ENCODE results near the gene UBE2D4.

The UBE2D4 gene

GRCh38 chr7:43879477-43879876, 46.8 kb upstream of the UBE2D4 start:
- Histone ChIP-seq H2AK5ac (ENCODE audit: low read length) (no peak overlapping the region), H3K14ac (ENCODE audit: low read length) (no peak overlapping the region), H4K12ac (ENCODE audit: low read depth, low read length) (no peak overlapping the region), H3K79me2 (ENCODE audit: control insufficient read depth, insufficient read depth, low read length, poor library complexity) (no peaks in the 10 kb centered on the region), H3K36me3 (ENCODE audit: control insufficient read depth in 1 of 2, insufficient read depth in 2 of 2, low read length in 2 of 2) (peaks cover 29 to 35% of the 10 kb centered on the region in 2 experiments), H3K27me3 (ENCODE audit: insufficient read depth, low read length) (no peaks in the 10 kb centered on the region), H2AFZ (ENCODE audit: insufficient read depth, low read length, poor library complexity) (no peak overlapping the region), H3K79me1 (ENCODE audit: low read length) (no peaks in the 10 kb centered on the region), H3K23ac (ENCODE audit: low read length) (no peak overlapping the region), H3K4me2 (ENCODE audit: low read length) (no peak overlapping the region), H3K4ac (ENCODE audit: low read depth, low read length) (no peak overlapping the region), H3K4me3 (ENCODE audit: low read depth, low read length) (no peak overlapping the region), H2BK5ac (ENCODE audit: low read depth, low read length, poor library complexity) (no peak overlapping the region), H3K9ac (ENCODE audit: low read length) (no peak overlapping the region), H4K91ac (ENCODE audit: low read depth, low read length) (no peak overlapping the region), H4K8ac (ENCODE audit: low read depth, low read length) (no peak overlapping the region), H2BK12ac (ENCODE audit: low read length) (no peak overlapping the region), H3K18ac (ENCODE audit: low read length) (no peak overlapping the region), H2BK120ac (ENCODE audit: insufficient read depth, low read length, poor library complexity) (no peak overlapping the region), H3K4me1 (ENCODE audit: control insufficient read depth in 1 of 2, insufficient read depth in 2 of 2, low read length in 2 of 2) (peaks cover 0 to 1% of the 10 kb centered on the region in 2 experiments), H3K27ac (ENCODE audit: low read depth, low read length) (no peak overlapping the region), H3K9me3 (ENCODE audit: insufficient read depth, low read depth, low read length) (no peaks in the 10 kb centered on the region)
- DNase-seq, result no peak
- no CpG with 5 or more reads among the region's 2 CpGs for WGBS (ENCODE audit: extremely low coverage, insufficient coverage, insufficient read length)

DNA sequence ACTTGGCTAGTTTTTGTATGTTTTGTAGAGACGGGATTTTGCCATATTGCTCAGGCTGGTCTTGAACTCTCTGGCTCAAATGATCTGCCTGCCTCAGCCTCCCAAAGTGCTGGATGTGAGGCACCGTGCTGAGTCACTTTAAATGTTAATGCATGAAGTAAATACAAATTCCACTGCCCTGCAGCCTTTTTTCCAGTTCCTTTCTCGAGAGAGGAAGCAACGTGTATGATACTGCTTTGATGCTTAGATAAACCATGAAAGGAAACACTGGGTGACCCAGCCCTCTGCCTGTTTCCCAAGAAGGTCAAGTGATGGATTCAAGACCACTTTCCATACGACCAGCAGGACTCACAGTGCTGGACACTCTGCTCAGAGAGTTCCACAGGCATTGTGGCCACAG, 45.6 kb upstream of the UBE2D4 start:
- Histone ChIP-seq H3K4me3 (ENCODE audit: low read depth, low read length) (no peak overlapping the region), H3K27me3 (ENCODE audit: insufficient read depth, low read length) (no peaks in the 10 kb centered on the region), H3K79me1 (ENCODE audit: low read length) (no peaks in the 10 kb centered on the region), H3K9me3 (ENCODE audit: insufficient read depth, low read depth, low read length) (no peaks in the 10 kb centered on the region), H3K18ac (ENCODE audit: low read length) (peak overlapping the region; percentile 22), H3K4ac (ENCODE audit: low read depth, low read length) (no peak overlapping the region), H3K23ac (ENCODE audit: low read length) (no peak overlapping the region), H2AFZ (ENCODE audit: insufficient read depth, low read length, poor library complexity) (no peak overlapping the region), H2AK5ac (ENCODE audit: low read length) (no peak overlapping the region), H3K4me2 (ENCODE audit: low read length) (no peak overlapping the region), H4K12ac (ENCODE audit: low read depth, low read length) (no peak overlapping the region), H3K27ac (ENCODE audit: low read depth, low read length) (no peak overlapping the region), H2BK12ac (ENCODE audit: low read length) (no peak overlapping the region), H3K36me3 (ENCODE audit: control insufficient read depth in 1 of 2, insufficient read depth in 2 of 2, low read length in 2 of 2) (peaks cover 29 to 33% of the 10 kb centered on the region in 2 experiments), H3K79me2 (ENCODE audit: control insufficient read depth, insufficient read depth, low read length, poor library complexity) (no peaks in the 10 kb centered on the region), H3K9ac (ENCODE audit: low read length) (no peak overlapping the region), H3K4me1 (ENCODE audit: control insufficient read depth in 1 of 2, insufficient read depth in 2 of 2, low read length in 2 of 2) (peaks cover 0 to 1% of the 10 kb centered on the region in 2 experiments), H4K8ac (ENCODE audit: low read depth, low read length) (no peak overlapping the region), H4K91ac (ENCODE audit: low read depth, low read length) (peak overlapping the region; percentile 59), H2BK5ac (ENCODE audit: low read depth, low read length, poor library complexity) (no peak overlapping the region), H3K14ac (ENCODE audit: low read length) (no peak overlapping the region), H2BK120ac (ENCODE audit: insufficient read depth, low read length, poor library complexity) (no peak overlapping the region)
- no CpG with 5 or more reads among the region's 5 CpGs for WGBS (ENCODE audit: extremely low coverage, insufficient coverage, insufficient read length)
- no peak for DNase-seq

DNA sequence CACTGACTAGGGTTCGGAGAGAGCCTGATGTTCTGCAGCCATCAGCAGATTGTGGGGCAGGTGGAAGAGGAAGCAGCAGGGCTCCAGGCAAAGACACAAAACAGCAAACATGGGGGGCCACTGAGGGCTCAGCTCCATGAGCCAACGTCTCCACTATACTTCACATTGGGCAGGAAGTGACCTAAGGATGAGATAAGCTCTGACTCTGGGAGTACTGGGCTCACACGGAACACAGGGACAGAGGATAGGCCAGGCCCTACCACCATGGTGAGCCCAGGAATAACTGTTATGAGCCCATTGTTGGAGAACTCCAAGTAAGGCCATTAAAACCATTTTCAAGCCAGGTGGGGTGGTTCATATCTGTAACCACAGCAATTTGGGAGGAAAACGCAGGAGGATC, 42.0 kb upstream of the UBE2D4 start:
- H2AK5ac ChIP-seq (ENCODE audit: low read length), result no peak overlapping the region
- H3K36me3 ChIP-seq (ENCODE audit: control insufficient read depth in 1 of 2, insufficient read depth in 2 of 2, low read length in 2 of 2), result peaks cover 0 to 2% of the 10 kb centered on the region in 2 experiments
- H3K14ac ChIP-seq (ENCODE audit: low read length), result no peak overlapping the region
- no peak overlapping the region for H2AFZ ChIP-seq (ENCODE audit: insufficient read depth, low read length, poor library complexity)
- H4K91ac ChIP-seq (ENCODE audit: low read depth, low read length), result no peak overlapping the region
- no peak overlapping the region for H3K9ac ChIP-seq (ENCODE audit: low read length)
- no peak overlapping the region for H2BK12ac ChIP-seq (ENCODE audit: low read length)
- no peaks in the 10 kb centered on the region for H3K79me1 ChIP-seq (ENCODE audit: low read length)
- H4K12ac ChIP-seq (ENCODE audit: low read depth, low read length), result no peak overlapping the region
- no peak overlapping the region for H3K27ac ChIP-seq (ENCODE audit: low read depth, low read length)
- H3K4me2 ChIP-seq (ENCODE audit: low read length), result no peak overlapping the region
- DNase-seq, result no peak
- no peak overlapping the region for H2BK120ac ChIP-seq (ENCODE audit: insufficient read depth, low read length, poor library complexity)
- H3K23ac ChIP-seq (ENCODE audit: low read length), result no peak overlapping the region
- H3K4me3 ChIP-seq (ENCODE audit: low read depth, low read length), result no peak overlapping the region
- H3K27me3 ChIP-seq (ENCODE audit: insufficient read depth, low read length), result no peaks in the 10 kb centered on the region
- H3K4ac ChIP-seq (ENCODE audit: low read depth, low read length), result no peak overlapping the region
- peaks cover 0 to under 1% of the 10 kb centered on the region in 2 experiments for H3K4me1 ChIP-seq (ENCODE audit: control insufficient read depth in 1 of 2, insufficient read depth in 2 of 2, low read length in 2 of 2)
- H3K79me2 ChIP-seq (ENCODE audit: control insufficient read depth, insufficient read depth, low read length, poor library complexity), result no peaks in the 10 kb centered on the region
- no peaks in the 10 kb centered on the region for H3K9me3 ChIP-seq (ENCODE audit: insufficient read depth, low read depth, low read length)
- WGBS (ENCODE audit: extremely low coverage, insufficient coverage, insufficient read length), result no CpG with 5 or more reads among the region's 4 CpGs
- no peak overlapping the region for H2BK5ac ChIP-seq (ENCODE audit: low read depth, low read length, poor library complexity)
- no peak overlapping the region for H4K8ac ChIP-seq (ENCODE audit: low read depth, low read length)
- no peak overlapping the region for H3K18ac ChIP-seq (ENCODE audit: low read length)

- no peak for DNase-seq
- no peak overlapping the region for H3K4ac ChIP-seq (ENCODE audit: low read depth, low read length)
- no peak overlapping the region for H3K9ac ChIP-seq (ENCODE audit: low read length)
- peaks cover 0 to 2% of the 10 kb centered on the region in 2 experiments for H3K36me3 ChIP-seq (ENCODE audit: control insufficient read depth in 1 of 2, insufficient read depth in 2 of 2, low read length in 2 of 2)
- H2BK5ac ChIP-seq (ENCODE audit: low read depth, low read length, poor library complexity), result no peak overlapping the region
- no peak overlapping the region for H2BK12ac ChIP-seq (ENCODE audit: low read length)
- no peak overlapping the region for H3K27ac ChIP-seq (ENCODE audit: low read depth, low read length)
- no peaks in the 10 kb centered on the region for H3K27me3 ChIP-seq (ENCODE audit: insufficient read depth, low read length)
- no peak overlapping the region for H4K12ac ChIP-seq (ENCODE audit: low read depth, low read length)
- no peak overlapping the region for H3K4me2 ChIP-seq (ENCODE audit: low read length)
- H3K79me2 ChIP-seq (ENCODE audit: control insufficient read depth, insufficient read depth, low read length, poor library complexity), result no peaks in the 10 kb centered on the region
- H3K4me3 ChIP-seq (ENCODE audit: low read depth, low read length), result no peak overlapping the region
- H2AK5ac ChIP-seq (ENCODE audit: low read length), result no peak overlapping the region
- no peak overlapping the region for H4K8ac ChIP-seq (ENCODE audit: low read depth, low read length)
- no peak overlapping the region for H3K18ac ChIP-seq (ENCODE audit: low read length)
- H2BK120ac ChIP-seq (ENCODE audit: insufficient read depth, low read length, poor library complexity), result no peak overlapping the region
- no peak overlapping the region for H4K91ac ChIP-seq (ENCODE audit: low read depth, low read length)
- H3K9me3 ChIP-seq (ENCODE audit: insufficient read depth, low read depth, low read length), result no peaks in the 10 kb centered on the region
- no peak overlapping the region for H2AFZ ChIP-seq (ENCODE audit: insufficient read depth, low read length, poor library complexity)
- H3K23ac ChIP-seq (ENCODE audit: low read length), result no peak overlapping the region
- no CpG with 5 or more reads among the region's 4 CpGs for WGBS (ENCODE audit: extremely low coverage, insufficient coverage, insufficient read length)
- no peaks in the 10 kb centered on the region for H3K4me1 ChIP-seq (ENCODE audit: control insufficient read depth in 1 of 2, insufficient read depth in 2 of 2, low read length in 2 of 2)
- no peaks in the 10 kb centered on the region for H3K79me1 ChIP-seq (ENCODE audit: low read length)
- H3K14ac ChIP-seq (ENCODE audit: low read length), result no peak overlapping the region
Observed at GRCh38 chr7:43884617-43885016, 41.6 kb upstream of the UBE2D4 start.

Measured in trophoblast cell (in vitro differentiated cells and primary cell).